ENCODE results near the gene TFCP2L1.
"Not testable (repeated sequence)": the region's sequence is repeated elsewhere in the genome, so short reads cannot be mapped to it uniquely, and the experiment has no call there.

Gene TFCP2L1

GRCh38 chr2:121284463-121285449 lies at the start of gene TFCP2L1:
Gene TFCP2L1, minus strand, starts transcription at chr2:121285202. Its CDS starts 93 bp downstream, at chr2:121285109.
- peak within 1 kb of the TSS; percentile 51 for H3K4me3 ChIP-seq (ENCODE audit: low read depth, low read length)

- H3K4me3 ChIP-seq (ENCODE audit: low read depth, low read length): no peak overlapping the region
These were observed 49.0 kb upstream of the TFCP2L1 start for GRCh38 chr2:121333834-121334558.

GRCh38 chr2:121333231-121333630 lies 48.2 kb upstream of the TFCP2L1 start:
- no peak overlapping the region for H3K4me3 ChIP-seq (ENCODE audit: low read depth, low read length)

- not testable (repeated sequence) for H3K4me3 ChIP-seq (ENCODE audit: low read depth, low read length)
These were observed 46.3 kb upstream of the TFCP2L1 start for GRCh38 chr2:121331324-121331723.

GRCh38 chr2:121330921-121331320 lies 45.9 kb upstream of the TFCP2L1 start:
- H3K4me3 ChIP-seq (ENCODE audit: low read depth, low read length): no peak overlapping the region

GRCh38 chr2:121329786-121330185 lies 44.8 kb upstream of the TFCP2L1 start:
- H3K4me3 ChIP-seq (ENCODE audit: low read depth, low read length): no peak overlapping the region

GRCh38 chr2:121326628-121327027 lies 41.6 kb upstream of the TFCP2L1 start:
- H3K4me3 ChIP-seq (ENCODE audit: low read depth, low read length): no peak overlapping the region

GRCh38 chr2:121324601-121325000 lies 39.6 kb upstream of the TFCP2L1 start:
- no peak overlapping the region for H3K4me3 ChIP-seq (ENCODE audit: low read depth, low read length)

GRCh38 chr2:121321476-121321875 lies 36.5 kb upstream of the TFCP2L1 start:
- H3K4me3 ChIP-seq (ENCODE audit: low read depth, low read length): no peak overlapping the region

GRCh38 chr2:121319941-121320340 lies 34.9 kb upstream of the TFCP2L1 start:
- H3K4me3 ChIP-seq (ENCODE audit: low read depth, low read length): no peak overlapping the region

GRCh38 chr2:121316986-121317385 lies 32.0 kb upstream of the TFCP2L1 start:
- no peak overlapping the region for H3K4me3 ChIP-seq (ENCODE audit: low read depth, low read length)

GRCh38 chr2:121313701-121314100 lies 28.7 kb upstream of the TFCP2L1 start:
- H3K4me3 ChIP-seq (ENCODE audit: low read depth, low read length): not testable (repeated sequence)

GRCh38 chr2:121309801-121310200 lies 24.8 kb upstream of the TFCP2L1 start:
- H3K4me3 ChIP-seq (ENCODE audit: low read depth, low read length): no peak overlapping the region

- no peak overlapping the region for H3K4me3 ChIP-seq (ENCODE audit: low read depth, low read length)
These were observed 24.3 kb upstream of the TFCP2L1 start for GRCh38 chr2:121309323-121309722.

GRCh38 chr2:121307048-121307447 lies 22.0 kb upstream of the TFCP2L1 start:
- no peak overlapping the region for H3K4me3 ChIP-seq (ENCODE audit: low read depth, low read length)

GRCh38 chr2:121304941-121305340 lies 19.9 kb upstream of the TFCP2L1 start:
- no peak overlapping the region for H3K4me3 ChIP-seq (ENCODE audit: low read depth, low read length)

GRCh38 chr2:121303531-121304263 lies 18.7 kb upstream of the TFCP2L1 start:
- no peak overlapping the region for H3K4me3 ChIP-seq (ENCODE audit: low read depth, low read length)

GRCh38 chr2:121301190-121301589 lies 16.2 kb upstream of the TFCP2L1 start:
- not testable (repeated sequence) for H3K4me3 ChIP-seq (ENCODE audit: low read depth, low read length)

GRCh38 chr2:121298476-121298875 lies 13.5 kb upstream of the TFCP2L1 start:
- H3K4me3 ChIP-seq (ENCODE audit: low read depth, low read length): no peak overlapping the region

- not testable (repeated sequence) for H3K4me3 ChIP-seq (ENCODE audit: low read depth, low read length)
These were observed 12.9 kb upstream of the TFCP2L1 start for GRCh38 chr2:121297866-121298265.

GRCh38 chr2:121297217-121297830 lies 12.3 kb upstream of the TFCP2L1 start:
- no peak overlapping the region for H3K4me3 ChIP-seq (ENCODE audit: low read depth, low read length)
